KOPT-K1 (cell line): ENCODE measurements around the gene ARMCX6.
"Not testable (repeated sequence)": the region's sequence is repeated elsewhere in the genome, so short reads cannot be mapped to it uniquely, and the experiment has no call there.

ENCODE experiments used
- H3K27ac ChIP-seq: fragments of 200-600 bp; sonication (generic); 2 replicates; pipeline ENCODE4 v1.5.1; 2016; ENCODE audit warnings: antibody characterized with exemption, mild to moderate bottlenecking, low read depth, low read length; ENCODE audit not compliant: poor library complexity, severe bottlenecking
- H3K36me3 ChIP-seq: fragments of 200-600 bp; sonication (generic); 2 replicates; pipeline ENCODE4 v1.5.1; 2017; ENCODE audit warnings: antibody characterized with exemption, mild to moderate bottlenecking, low read length, moderate library complexity; ENCODE audit not compliant: insufficient read depth
- H3K9me3 ChIP-seq: fragments of 200-600 bp; sonication (generic); 2 replicates; pipeline ENCODE4 v1.5.1; 2017; ENCODE audit warnings: antibody characterized with exemption, low read length, mild to moderate bottlenecking; ENCODE audit not compliant: insufficient read depth, poor library complexity, severe bottlenecking

ARMCX6 gene

GRCh38 chrX:101617211-101618191 is at the start of gene ARMCX6:
ARMCX6 (minus strand) TSS chrX:101618000; CDS start chrX:101616620, 1,380 bp downstream.
- Histone ChIP-seq H3K9me3 (no peaks in the 10 kb centered on the region), H3K27ac (peak within 1 kb of the TSS; percentile 70), H3K36me3 (no peaks in the 10 kb centered on the region)

GRCh38 chrX:101659601-101660063 is 41.8 kb upstream of the ARMCX6 start, which contains the start of gene ARMCX2:
ARMCX2 (minus strand) TSS chrX:101659850; CDS start chrX:101657588, 2,262 bp downstream.
- Histone ChIP-seq H3K36me3 (no peaks in the 10 kb centered on the region), H3K27ac (peak within 1 kb of the TSS; percentile 45)

GRCh38 chrX:101658661-101659491 is 41.1 kb upstream of the ARMCX6 start:
- H3K27ac ChIP-seq = peak overlapping the region; percentile 45
- H3K36me3 ChIP-seq = no peaks in the 10 kb centered on the region
- no peaks in the 10 kb centered on the region for H3K9me3 ChIP-seq

More at GRCh38 chrX:101659601-101660063, 41.8 kb upstream of the ARMCX6 start, which contains the start of gene ARMCX2:
- no peaks in the 10 kb centered on the region for H3K9me3 ChIP-seq

GRCh38 chrX:101657495-101657894 is 39.7 kb upstream of the ARMCX6 start:
- Histone ChIP-seq H3K36me3 (no peaks in the 10 kb centered on the region), H3K9me3 (no peaks in the 10 kb centered on the region), H3K27ac (no peak overlapping the region)

DNA sequence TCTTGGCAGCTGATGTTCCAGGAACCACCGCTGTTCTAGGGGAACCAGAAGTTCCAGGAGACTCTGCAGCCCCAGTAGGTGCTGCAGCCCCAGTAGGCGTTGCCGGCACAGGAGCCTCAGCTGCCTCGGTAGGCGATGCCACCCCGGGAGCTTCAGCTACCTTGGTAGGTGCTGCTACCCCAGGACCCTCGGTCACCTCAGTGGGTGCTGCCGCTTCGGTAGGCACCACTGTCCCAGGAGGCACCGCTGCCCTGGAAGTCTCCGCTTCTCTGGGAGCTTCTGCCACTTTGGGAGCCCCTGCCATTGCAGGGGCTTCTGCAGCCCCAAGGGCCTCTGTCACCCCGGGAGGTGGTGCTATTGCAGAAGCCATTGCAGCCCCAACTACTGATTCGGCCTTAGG is 39.0 kb upstream of the ARMCX6 start:
- Histone ChIP-seq H3K36me3 (no peaks in the 10 kb centered on the region), H3K27ac (no peak overlapping the region), H3K9me3 (no peaks in the 10 kb centered on the region)

- no peaks in the 10 kb centered on the region for H3K9me3 ChIP-seq
- H3K36me3 ChIP-seq = no peaks in the 10 kb centered on the region
- peak overlapping the region; percentile 44 for H3K27ac ChIP-seq
These were observed 37.7 kb upstream of the ARMCX6 start for GRCh38 chrX:101655534-101655933.

DNA sequence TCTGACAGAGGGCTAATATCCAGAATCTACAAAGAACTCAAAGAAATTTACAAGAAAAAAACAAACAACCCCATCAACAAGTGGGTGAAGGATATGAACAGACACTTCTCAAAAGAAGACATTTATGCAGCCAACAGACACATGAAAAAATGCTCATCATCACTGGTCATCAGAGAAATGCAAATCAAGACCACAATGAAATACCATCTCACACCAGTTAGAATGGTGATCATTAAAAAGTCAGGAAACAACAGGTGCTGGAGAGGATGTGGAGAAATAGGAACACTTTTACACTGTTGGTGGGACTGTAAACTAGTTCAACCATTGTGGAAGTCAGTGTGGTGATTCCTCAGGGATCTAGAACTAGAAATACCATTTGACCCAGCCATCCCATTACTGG is 29.9 kb upstream of the ARMCX6 start:
- H3K9me3 ChIP-seq, H3K36me3 ChIP-seq, H3K27ac ChIP-seq: not testable (repeated sequence)

DNA sequence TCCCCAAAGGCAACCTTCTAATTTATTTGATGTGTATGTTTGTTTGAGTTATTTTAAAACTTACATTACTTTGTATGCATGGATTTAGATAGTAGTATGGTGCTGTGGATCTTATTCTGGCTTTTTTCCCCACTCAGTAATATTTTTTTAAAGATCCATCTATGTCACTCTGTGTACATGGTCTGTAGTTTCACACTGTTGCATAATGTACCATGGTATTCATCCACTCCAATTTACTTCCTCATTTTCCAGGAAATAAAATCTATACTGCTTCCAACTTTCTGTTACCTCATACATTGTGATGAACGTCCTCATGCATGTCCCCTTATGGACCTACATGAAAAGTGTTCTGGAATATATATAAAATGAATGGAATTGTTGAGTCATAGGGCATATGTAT is 24.3 kb upstream of the ARMCX6 start:
- no peaks in the 10 kb centered on the region for H3K9me3 ChIP-seq
- H3K27ac ChIP-seq = no peak overlapping the region
- H3K36me3 ChIP-seq = no peaks in the 10 kb centered on the region

- Histone ChIP-seq H3K9me3 (no peaks in the 10 kb centered on the region), H3K27ac (no peak overlapping the region), H3K36me3 (no peaks in the 10 kb centered on the region)
These were observed 21.8 kb upstream of the ARMCX6 start for GRCh38 chrX:101639583-101639982.

- H3K36me3 ChIP-seq = no peaks in the 10 kb centered on the region
- H3K27ac ChIP-seq = no peak overlapping the region
- H3K9me3 ChIP-seq = no peaks in the 10 kb centered on the region
These were observed 1.6 kb upstream of the ARMCX6 start for GRCh38 chrX:101619364-101619763.

DNA sequence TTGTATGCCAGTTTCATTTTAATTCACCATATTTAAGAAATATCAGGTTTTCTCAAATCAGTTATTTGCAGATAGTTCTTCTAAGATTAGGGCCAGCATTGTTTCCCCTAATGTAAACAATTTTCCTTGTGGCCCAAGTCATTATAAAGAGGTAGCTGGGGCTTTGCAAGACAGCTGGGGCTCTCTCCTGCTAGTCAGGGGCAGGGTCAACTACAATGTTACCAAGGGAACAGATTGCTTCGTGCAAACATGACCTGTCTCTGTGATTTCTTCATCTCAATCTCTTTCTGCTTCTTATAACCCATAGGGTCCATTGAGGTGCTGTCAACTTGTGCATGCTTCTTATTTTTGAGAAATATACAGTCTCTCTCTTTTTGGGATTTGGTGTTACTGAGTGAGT is 12.1 kb downstream of the ARMCX6 start:
- no peaks in the 10 kb centered on the region for H3K36me3 ChIP-seq
- no peaks in the 10 kb centered on the region for H3K9me3 ChIP-seq
- no peak overlapping the region for H3K27ac ChIP-seq

DNA sequence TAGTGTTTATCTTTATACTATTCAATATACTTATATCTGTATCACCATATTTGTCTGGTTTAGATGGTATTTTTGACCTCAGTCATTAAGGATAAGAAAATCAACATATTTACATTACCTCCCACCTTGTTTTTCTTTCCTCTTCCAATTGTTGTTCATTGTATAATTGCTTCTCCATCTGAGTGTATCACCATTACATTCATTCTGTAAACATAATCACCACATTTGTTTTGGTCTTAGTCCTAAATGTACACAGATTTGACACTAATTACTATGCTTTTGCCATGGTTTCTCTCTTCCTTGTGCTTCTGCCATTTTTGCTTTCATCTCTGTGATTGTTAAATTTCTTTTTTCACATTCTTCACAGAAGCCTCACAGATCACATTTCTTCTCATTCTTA is 12.7 kb downstream of the ARMCX6 start:
- H3K9me3 ChIP-seq = no peaks in the 10 kb centered on the region
- no peak overlapping the region for H3K27ac ChIP-seq
- no peaks in the 10 kb centered on the region for H3K36me3 ChIP-seq

DNA sequence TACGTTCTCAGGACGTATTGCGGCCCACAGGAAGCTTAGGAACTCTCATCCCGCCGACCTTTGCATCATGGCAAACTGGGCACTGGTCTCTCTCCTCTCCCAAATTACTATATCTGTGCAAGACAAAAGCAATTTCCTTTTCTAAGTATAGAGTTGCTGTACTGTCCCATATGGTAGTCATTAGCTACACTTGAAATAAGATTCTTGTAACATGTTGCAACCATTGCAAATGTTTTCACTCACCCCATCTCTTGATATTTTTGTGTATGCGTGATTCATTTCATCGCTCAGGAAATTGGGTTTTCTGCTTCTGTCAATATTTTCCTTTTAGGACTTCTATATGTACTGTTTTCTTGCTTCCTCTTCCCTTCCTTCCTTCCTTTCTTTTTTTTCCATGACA is 15.7 kb downstream of the ARMCX6 start:
- H3K27ac ChIP-seq = no peak overlapping the region
- no peaks in the 10 kb centered on the region for H3K36me3 ChIP-seq
- H3K9me3 ChIP-seq = no peaks in the 10 kb centered on the region

- not testable (repeated sequence) for H3K36me3 ChIP-seq, H3K9me3 ChIP-seq, H3K27ac ChIP-seq
These were observed 18.2 kb downstream of the ARMCX6 start for GRCh38 chrX:101599592-101599991.
